Measurements from ENCODE around the gene TTLL5.
"Not testable (repeated sequence)": the region's sequence is repeated elsewhere in the genome, so short reads cannot be mapped to it uniquely, and the experiment has no call there.

Gene TTLL5

DNA sequence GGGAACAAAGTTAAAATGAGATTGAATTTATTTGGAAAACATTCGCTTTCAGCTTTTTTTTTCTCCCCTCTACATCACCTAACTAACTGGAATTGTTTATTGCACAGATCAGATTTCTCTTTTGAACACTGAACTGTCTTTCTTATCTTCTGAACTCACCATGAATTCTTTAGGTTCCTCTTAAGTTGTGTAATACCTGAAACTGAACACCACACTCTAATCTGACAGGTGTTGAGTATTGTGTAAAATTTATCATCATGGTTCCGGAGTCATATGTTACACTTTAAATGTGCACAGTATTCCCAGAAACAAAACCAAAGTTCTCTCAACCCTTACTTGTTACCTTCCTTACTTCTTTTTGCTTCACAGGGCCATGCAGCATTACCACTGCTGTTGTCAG lies 254.0 kb downstream of the TTLL5 start:
- no peak for DNase-seq (ENCODE audit: low read depth)

DNA sequence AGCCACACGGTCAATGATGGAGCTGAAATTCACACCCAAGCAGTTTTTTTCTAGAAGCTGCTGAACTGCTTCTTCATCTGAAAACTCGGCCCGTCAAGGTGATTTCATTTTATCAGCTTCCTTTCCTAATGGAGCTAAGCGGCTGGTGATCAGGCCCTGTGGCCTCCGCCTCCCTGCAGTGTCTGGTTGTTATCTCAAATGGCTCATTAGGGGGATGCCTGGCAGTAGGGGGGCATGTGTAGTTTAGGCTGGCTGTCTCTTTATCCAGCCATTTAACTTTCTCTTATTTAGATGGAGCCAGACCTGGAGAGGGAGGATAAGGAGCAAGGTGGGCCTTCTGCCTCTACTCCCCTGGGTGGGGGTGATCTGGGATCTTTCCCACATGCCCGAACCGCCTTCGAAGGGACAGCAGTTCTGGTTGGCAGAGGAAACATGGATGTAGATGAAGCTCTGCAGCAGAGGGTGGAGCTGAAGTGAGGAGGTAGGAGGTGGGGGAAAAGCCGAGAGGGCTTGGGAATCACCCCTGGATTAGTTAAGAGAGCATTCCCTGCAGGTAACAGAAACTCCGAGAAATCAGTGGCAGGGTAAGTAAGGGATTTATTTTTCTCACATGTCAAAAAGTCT lies 256.4 kb downstream of the TTLL5 start:
- no peak for DNase-seq (ENCODE audit: low read depth)

DNA sequence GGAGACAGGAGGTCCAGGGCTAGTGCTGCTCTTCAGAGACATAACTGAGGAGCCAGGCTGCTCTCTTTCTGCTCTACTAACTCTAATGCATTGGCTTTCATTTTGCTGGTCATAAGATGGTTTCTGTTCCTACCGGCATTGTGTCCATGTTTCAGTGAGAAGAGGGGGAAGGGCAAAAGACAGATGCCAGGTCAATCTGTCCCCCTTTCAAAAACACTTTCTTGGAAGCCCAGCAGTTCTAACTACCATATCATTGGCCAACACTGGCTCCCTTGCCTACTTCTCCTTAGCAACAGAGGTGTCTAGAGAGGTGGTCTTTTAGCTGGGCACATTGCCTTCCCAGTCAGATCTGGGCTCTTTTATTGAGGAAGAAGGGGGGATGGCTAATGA lies 256.9 kb downstream of the TTLL5 start:
- no peak for DNase-seq (ENCODE audit: low read depth)

DNA sequence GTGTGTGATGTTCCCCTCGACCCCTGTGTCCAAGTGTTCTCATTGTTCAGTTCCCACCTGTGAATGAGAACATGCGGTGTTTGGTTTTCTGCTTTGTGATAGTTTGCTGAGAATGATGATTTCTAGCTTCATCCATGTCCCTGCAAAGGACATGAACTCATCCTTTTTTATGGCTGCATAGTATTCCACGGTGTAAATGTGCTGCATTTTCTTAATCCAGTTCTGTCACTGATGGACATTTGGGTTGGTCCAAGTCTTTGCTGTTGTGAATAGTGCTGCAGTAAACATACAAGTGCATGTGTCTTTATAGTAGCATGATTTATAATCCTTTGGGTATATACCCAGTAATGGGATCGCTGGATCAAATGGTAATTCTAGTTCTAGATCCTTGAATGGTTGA lies 259.4 kb downstream of the TTLL5 start:
- not testable (repeated sequence) for DNase-seq (ENCODE audit: low read depth)

DNA sequence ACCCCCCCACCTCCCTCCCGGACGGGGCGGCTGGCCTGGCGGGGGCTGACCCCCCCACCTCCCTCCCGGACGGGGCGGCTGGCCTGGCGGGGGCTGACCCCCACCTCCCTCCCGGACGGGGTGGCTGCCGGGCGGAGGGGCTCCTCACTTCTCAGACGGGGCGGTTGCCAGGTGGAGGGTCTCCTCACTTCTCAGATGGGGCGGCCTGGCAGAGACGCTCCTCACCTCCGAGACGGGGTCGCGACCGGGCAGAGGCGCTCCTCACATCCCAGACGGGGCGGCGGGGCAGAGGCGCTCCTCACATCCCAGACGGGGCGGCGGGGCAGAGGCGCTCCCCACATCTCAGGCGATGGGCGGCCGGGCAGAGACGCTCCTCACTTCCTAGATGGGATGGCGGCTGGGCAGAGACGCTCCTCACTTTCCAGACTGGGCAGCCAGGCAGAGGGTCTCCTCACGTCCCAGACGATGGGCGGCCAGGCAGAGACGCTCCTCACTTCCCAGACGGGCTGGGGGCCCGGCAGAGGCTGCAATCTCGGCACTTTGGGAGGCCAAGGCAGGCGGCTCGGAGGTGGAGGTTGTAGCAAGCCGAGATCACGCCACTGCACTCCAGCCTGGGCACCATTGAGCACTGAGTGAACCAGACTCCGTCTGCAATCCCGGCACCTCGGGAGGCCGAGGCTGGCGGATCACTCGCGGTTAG lies 264.2 kb downstream of the TTLL5 start:
- DNase-seq (ENCODE audit: low read depth), result not testable (repeated sequence)

DNA sequence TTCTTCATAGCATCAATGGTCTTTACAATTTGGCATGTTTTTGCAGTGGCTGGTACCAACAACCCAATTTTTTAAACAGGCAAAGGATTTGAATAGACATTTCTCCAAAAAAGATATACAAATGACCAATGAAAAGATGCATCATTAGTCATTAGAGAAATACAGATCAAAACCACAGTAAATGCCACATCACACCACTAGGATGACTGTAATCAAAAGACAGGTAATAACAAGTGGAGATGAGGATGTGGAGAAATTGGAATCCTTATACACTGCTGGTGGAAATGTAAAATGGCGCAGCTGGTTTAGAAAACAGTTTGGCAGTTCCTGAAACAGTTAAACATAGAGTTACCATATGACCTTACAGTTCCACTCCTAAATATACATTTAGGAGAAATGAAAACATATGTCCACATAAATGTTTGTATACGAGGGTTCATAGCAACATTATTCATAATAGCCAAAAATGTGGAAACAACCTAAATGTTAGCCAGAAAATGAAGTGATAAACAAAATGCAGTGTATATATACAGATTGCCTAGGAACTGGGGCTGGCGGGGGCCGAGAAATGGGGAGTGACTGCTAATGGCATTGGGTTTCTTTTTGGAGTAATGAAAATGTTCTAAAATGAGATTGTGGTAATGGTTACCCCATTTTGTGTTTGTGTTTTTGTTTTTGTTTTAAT lies 265.5 kb downstream of the TTLL5 start:
- DNase-seq (ENCODE audit: low read depth), result no peak

DNA sequence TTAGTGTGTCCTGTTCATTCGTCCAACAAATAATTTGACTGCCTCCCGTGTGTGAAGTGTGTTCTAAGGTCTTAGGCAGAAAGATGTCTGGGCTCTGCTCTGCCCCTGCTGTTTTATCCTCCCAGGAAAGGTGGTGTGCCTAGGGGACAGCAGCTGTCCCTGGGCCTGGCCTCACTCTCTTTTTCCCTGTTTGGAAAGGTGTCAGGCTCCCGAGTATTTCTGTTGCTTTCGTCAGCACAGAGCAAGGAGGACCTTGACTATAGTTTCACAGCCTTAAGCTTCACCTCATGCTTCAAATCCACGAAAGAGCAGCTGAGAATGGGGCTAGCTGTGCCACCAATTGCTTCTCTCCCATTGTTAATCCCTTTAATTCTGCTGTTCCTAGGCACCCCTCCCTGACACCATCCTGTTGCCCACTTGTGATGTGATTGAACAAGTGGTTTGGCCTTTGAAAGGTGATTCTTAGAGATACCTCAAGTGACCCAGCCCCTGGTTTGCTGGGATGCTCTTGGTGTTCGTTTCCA lies 266.6 kb downstream of the TTLL5 start:
- no peak for DNase-seq (ENCODE audit: low read depth)

DNA sequence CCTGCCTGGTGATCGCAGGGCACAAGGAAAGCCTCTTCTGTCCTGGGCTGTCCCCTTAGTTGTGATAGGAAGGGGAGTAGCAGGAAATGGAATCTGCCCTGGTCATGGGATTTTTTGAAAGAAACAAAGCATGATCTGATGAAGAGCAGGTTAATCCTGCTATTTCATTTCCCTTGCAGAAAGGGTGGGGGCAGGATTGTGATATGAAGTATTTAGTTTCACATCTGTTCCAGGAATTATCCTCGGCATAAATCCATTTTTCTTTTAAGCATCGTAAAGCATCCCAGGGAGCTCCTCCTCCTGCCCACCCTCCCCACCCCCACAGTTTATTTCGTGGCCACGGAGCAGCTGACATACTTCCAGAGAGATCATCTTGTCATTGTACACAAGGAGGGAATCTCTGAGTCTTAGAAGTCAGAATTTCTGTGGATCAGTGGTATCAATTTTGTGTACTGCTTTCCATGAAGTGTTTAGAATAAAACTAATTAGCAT lies 267.7 kb downstream of the TTLL5 start:
- no peak for DNase-seq (ENCODE audit: low read depth)

DNA sequence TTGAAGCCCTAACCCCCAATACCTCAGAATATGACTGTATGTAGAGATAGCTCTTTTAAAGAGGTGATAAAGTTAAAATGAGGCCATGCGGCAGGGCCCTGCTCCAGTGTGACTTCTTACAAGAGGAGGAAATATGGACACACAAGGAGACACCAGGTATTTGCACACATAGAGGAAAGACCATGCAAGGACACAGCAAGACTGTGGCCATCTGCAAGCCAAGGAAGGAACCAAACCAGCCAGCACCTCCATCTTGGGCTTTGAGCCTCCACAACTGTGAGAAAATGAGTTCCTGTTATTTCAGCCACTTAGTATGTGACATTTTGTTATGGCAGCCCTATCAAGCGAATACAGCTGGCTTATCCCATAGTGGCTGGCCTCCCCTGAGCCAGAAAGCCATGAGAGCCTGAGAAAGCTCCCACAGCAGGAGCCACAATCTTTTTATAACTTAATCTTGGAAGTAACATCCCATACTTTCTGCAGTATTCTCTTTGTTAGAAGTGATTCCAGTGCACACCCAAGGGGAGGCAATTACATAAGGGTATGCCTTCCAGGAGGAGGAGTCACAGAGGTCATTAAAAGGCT lies 272.8 kb downstream of the TTLL5 start:
- DNase-seq (ENCODE audit: low read depth), result no peak

DNA sequence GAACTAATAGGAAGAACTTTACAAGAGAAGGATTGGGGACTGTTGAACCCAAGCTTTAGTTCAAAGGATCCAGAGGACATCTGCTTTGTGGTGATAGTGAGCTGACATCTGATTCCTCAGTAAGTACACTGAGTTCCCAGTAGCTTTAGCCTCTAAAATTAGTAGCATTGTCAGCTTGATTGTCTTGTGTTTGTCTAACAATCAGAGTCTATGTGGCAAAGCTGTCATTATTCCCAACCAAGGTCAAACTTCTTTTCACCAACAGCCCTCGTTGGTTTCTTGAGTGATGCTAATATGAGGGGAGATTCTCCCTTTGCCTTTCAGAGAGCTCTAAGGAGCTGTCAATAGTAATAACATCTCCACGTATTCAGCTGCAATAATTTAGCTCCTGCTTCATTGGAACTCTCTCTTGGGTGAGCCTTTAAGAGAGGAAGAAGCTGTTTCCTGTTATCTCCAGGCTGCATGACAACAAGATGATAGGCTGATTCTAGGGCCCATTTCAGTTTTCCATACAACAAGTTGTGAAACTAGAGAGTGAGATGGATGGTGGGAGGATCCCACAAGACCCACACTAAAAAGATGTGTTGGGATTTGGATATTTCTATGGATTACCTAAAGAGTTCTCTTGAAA lies 274.1 kb downstream of the TTLL5 start:
- no peak for DNase-seq (ENCODE audit: low read depth)

DNA sequence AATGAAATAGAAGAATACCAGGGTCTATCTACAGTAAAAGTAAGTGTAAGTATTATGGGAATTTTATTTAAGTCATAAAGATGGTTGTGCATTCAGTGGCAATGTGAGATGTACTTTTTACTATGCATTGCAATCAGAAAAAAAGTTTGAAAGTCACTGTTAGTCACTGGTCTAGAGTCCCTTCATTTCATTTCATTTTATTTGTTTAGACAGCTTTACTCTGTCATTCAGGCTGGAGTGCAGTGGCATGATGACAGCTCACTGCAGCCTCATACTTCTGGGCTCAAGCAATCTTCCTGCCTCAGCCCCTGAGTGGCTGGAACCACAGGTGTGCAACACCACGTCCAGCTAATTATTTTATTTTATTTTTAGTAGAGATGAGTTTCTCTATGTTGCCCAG lies 278.2 kb downstream of the TTLL5 start:
- no peak for DNase-seq (ENCODE audit: low read depth)

DNA sequence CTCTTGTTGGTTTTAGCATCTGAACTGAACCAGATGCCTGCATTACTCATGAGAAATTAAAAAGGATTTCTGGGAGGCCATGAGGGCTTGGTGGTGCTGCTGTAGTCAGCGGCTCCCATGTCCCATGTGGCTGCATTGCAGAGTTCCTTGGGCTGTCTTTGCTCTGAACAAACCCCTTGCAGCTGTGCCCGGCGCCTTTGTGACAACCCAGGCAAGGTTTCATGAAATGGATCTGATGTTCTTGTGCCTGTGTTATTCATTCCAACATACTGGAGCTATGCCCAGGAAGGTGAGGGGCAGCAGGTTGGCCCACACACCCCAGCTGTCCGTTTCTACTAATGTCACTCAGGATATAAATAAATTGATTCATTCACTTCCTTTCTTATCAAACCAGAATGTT lies 280.0 kb downstream of the TTLL5 start:
- DNase-seq (ENCODE audit: low read depth), result no peak

DNA sequence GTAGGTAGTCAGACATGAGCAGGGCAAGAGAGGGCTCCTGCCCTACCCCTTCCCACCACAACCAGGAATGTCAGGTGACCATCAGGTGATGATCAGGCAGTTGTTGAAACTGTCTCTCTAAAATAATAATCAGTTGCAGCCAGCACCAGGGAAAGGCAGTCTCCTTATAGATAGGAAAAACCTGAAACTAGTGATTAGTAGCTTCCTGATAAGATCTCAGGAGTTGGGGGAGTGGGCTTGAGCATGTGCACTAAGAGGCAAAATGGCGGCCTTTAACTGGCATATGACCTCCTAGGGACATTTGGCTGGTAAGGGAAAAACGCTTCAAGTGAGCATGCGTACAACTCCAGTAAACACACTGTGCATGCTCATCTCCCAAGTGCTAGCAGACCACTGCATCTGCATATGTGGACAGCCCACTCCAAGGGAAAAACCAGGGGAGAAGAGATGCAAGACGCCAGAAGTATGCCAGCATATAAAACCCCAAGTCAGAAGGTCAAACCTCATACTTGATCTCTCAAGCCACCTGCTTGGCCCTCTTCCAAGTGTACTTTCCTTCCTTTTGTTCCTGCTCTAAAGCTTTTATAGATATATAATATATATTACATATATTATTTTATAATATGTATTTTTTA lies 283.7 kb downstream of the TTLL5 start:
- no peak for DNase-seq (ENCODE audit: low read depth)

DNA sequence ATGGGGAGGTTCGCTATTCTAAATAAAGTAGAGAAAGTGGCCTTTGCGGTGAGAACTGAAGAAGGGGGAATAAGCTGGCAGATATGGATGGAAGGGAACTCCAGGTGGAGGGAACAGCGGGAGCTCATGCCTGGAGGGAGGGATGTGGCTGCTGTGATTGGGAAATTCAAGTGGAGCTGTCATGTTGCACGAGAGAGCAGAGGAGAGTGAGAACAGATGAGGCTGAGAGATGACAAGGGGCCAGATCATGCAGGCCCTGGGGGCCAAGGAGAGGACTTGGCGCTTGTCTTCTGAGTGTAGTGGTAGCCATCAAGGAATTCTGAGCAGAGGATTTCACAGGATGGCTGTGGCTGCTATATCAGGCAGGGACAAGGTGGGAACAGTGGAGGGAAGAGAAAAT lies 285.7 kb downstream of the TTLL5 start:
- no peak for DNase-seq (ENCODE audit: low read depth)

DNA sequence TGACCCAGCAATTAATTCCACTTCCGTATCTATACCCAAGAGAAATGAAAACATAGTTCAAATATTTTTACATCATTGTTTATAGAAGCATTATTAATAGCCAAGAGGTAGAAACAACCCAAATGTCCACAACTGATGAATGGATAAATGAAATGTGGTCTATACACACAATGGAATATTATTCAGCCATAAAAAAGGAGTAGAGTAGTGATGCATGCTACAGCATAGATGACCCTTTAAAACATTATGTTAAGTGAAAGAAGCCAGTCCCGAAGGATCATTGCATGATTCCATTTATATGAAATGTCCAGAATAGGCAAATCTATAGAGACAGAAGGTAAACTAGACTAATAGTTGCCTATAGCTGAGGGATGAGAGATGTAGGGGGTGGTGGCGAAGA lies 291.4 kb downstream of the TTLL5 start:
- no peak for DNase-seq (ENCODE audit: low read depth)

DNA sequence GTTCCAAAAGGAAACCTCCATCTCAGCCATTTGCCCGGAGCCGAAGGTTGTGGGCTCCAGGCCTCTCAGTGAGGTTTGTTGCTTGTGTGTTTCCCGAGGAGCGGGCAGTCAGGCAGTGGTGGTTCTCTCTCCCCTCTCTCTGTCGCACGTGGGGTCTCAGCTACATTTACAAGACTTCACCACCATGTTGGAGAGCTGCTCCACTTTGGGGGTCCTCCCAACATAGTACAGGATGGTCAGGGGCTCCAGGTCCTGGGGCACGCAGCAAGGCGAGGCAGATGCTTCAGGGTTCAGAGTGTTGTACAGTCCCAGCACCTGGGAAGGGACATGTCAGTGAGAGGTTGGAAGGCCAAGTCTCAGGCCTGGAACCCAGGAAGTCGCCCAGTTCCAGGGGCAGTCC lies 298.0 kb downstream of the TTLL5 start:
- DNase-seq (ENCODE audit: low read depth), result no peak

DNA sequence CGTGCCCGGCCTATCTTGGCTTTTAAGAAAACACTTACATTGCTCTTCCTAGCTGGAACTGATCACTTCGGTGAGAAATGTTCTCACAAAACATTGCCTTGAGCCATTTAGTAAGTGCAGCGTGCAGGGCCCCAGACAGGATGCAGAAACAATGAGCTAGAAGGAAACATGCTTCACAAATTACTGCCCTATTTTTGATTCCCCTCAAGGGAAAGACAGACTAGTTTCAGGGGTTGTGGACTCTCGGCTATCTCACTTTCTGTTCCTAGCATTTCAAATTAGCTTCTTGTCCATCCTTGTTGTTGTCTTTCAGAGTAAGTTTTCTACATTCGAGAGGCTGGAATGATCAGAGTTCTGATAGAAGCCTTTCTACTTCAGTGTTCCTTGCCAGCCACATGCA lies 299.2 kb downstream of the TTLL5 start:
- no peak for DNase-seq (ENCODE audit: low read depth)

DNA sequence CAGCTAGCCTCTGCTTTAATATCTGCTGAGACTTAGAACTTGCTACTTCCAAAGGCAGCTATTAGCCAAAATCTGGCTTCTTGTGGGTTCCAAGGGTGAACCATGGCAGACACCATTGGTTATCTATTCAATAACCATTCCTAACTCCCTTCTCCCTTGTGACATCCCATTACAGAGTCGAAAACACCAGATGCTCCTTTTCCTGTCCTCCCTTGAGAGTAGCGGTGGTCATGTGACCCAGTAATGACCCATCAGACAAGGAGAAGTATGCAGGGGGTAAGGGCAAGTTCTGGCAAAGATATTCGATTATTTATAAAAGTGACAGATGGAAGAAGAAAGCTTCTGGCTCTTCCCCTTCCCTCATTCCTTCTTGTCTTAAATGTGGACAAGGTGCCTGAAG lies 300.6 kb downstream of the TTLL5 start:
- DNase-seq (ENCODE audit: low read depth), result no peak

DNA sequence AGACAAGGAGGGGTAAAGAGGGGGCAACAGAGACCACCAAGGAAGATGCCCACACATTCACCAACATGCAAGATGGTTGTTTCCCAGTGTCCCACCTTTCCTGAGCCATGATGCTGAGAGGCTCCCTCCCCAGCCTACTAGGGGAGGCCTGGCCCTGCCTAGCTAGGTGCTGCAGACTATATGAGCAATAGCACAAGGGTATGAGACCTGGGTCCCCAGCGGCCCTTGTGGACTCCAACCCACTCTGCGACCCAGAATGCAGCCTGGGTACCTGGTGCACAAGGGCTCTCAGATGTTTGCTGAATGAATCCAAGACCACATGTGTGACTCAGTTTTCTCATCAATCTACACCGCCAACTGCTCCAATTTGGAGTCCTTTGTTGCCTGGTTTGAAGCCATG lies 306.8 kb downstream of the TTLL5 start:
- DNase-seq (ENCODE audit: low read depth), result no peak

DNA sequence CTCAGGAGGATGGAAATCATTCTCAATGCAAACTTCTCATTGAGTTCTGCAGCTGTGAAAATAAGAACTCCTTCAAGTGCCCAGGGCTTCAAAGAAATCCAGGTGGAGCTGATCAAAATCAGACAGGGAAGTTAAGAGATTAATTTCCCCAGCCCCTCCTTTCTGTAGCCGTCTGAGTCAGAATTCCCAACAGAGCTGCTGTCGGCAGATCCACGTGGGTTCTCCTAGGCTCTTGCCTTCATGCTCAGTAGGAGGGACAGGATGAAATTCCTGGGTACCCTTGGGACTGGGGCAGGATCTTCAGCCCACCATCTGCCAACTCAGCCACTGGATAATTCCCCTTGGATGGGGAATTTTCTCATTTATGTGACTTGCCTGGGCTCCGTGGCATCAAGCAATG lies 307.4 kb downstream of the TTLL5 start:
- no peak for DNase-seq (ENCODE audit: low read depth)

DNA sequence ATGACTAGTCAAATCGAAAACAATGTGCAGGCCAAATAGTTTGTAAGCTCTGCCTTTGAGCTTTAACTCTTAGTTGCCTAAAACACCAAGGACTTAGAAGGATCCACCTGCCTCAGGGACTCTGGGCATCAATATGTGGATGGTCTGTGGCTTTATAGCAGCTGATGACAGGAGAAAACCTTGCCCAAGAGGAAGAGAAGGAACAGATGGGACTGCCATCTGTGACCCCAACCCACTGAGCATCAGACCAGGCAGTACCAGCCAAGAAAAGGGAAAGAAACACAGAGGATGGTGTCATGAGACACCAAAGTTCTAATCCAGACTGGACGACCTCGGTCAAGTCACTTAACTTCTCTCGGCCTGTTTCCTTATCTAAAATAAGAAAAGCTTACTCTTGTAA lies 308.1 kb downstream of the TTLL5 start:
- DNase-seq (ENCODE audit: low read depth), result no peak

DNA sequence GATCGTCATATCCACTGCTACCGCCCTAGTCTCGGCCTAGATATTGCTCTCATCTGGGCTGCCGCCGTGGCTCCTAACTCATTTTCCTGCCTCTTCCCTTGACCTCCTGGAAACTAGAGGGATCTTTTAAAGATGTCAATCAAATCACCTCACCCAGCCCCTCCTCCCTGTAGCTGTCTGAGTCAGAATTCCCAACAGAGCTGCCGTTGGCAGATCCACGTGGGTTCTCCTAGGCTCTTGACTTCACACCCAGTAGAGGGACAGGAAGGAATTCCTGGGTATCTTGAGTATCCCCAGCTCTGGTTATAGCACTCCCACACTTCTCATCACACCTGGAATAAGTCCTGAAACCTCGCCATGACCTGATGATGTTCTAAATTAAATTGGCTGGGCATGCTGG lies 308.8 kb downstream of the TTLL5 start:
- DNase-seq (ENCODE audit: low read depth), result no peak

Measured in fibroblast of the conjunctiva (primary cell).